GM12878 (cell line): ENCODE measurements around the gene FAM227A.

Experiments used
- BACH1 ChIP-seq: fragments of 450-650 bp; IDR thresholded peaks from 2 replicates; pipeline ENCODE4 v1.6.1; 2017; ENCODE audit warnings: mild to moderate bottlenecking, borderline replicate concordance
- BHLHE40 ChIP-seq, 2 experiments: fragments of 450-650 bp in 1 of 2; IDR thresholded peaks; 2 replicates each; pipeline ENCODE4 v1.6.1; 2011 to 2017; ENCODE audit warnings: low read depth in 2 of 2, borderline replicate concordance in 1 of 2, improper control_type of control experiment in 1 of 2, low read length in 1 of 2, mild to moderate bottlenecking in 1 of 2
- CBFB ChIP-seq: IDR thresholded peaks from 2 replicates; pipeline ENCODE4 v1.6.1; 2016; ENCODE audit warnings: antibody characterized with exemption, low read depth
- MLLT1 ChIP-seq: fragments of 450-650 bp; IDR thresholded peaks from 2 replicates; pipeline ENCODE4 v1.6.1; 2016; ENCODE audit warnings: mild to moderate bottlenecking
- MXI1 ChIP-seq: fragments of 150-350 bp; IDR thresholded peaks from 2 replicates; pipeline ENCODE4 v1.6.1; 2011; ENCODE audit warnings: low read depth, mild to moderate bottlenecking, inconsistent platforms, low read length, improper control_type of control experiment
- NBN ChIP-seq: fragments of 450-650 bp; IDR thresholded peaks from 2 replicates; pipeline ENCODE4 v1.6.1; 2016
- PBX3 ChIP-seq: IDR thresholded peaks from 2 replicates; pipeline ENCODE4 v1.6.1; 2011; ENCODE audit warnings: mild to moderate bottlenecking, low read depth, low read length, moderate library complexity; ENCODE audit not compliant: insufficient replicate concordance
- POLR2AphosphoS5 ChIP-seq: IDR thresholded peaks from 2 replicates; pipeline ENCODE4 v1.6.1; 2011; ENCODE audit warnings: mild to moderate bottlenecking, low read length, inconsistent platforms
- SMC3 ChIP-seq: IDR thresholded peaks from 2 replicates; pipeline ENCODE4 v1.6.1; 2011; ENCODE audit warnings: low read length, improper control_type of control experiment, borderline replicate concordance
- USF2 ChIP-seq: IDR thresholded peaks from 2 replicates; pipeline ENCODE4 v1.6.1; 2011; ENCODE audit warnings: low read depth, low read length, improper control_type of control experiment, borderline replicate concordance
- ZZZ3 ChIP-seq: IDR thresholded peaks from 2 replicates; pipeline ENCODE4 v1.6.1; 2011; ENCODE audit warnings: low read depth; ENCODE audit not compliant: control insufficient read depth, insufficient read length
- TF ChIP-seq, protein P1 (sequence below), 3 experiments: IDR thresholded peaks in 2 of 3; conservative IDR thresholded peaks in 1 of 3; 2 replicates each; pipeline ENCODE4 v1.5.1; 2011; ENCODE audit warnings: low read depth in 3 of 3, low read length in 3 of 3, mild to moderate bottlenecking in 3 of 3, control low read depth in 2 of 3, moderate library complexity in 2 of 3, inconsistent platforms in 1 of 3, mixed read lengths in 1 of 3; ENCODE audit not compliant: control insufficient read depth in 2 of 3, insufficient read depth in 1 of 3; ENCODE audit errors: extremely low read depth in 1 of 3

DNA sequence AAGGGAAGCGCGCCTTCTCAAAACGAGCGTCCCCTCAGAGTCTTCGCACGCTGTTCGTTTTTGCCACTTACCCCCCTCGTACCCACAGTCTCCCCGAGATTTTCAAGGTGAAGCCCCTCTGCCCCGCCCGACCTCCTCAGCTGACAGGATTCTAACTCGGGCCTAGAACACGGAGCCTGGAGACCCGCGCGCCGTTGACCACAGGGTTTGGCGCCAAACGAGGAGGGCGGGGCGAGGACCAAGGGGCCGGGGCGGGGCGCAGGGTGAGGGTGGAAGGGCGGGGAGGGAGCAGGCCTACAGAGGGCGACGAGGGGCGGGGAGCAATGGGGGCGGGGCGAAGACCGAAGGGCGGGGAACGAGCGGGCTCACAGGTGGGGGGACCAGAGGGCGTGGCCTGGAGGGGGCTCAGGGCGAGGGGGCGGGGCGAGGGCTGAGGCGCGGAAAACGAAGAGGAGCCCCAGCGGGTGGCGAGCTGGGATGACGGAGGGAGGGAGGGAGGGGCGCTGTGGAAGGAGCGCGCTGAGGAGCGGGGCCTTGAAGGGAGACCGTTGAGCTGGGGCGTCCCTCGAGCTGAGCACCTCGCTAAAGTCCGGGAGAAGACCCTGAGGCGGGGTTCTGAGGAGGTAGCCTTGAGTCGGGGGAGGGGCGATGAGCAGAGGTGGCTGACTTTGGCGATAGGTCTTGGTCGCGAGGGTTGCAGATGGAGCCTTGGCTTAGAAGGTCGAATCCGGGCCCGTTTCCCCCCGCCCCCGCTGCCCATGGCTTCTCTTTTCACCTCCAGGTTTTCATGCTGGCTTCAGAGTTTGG, 86.0 kb downstream of the FAM227A start, which contains the start of gene DMC1:
- TF ChIP-seq PBX3 = no peak
- no peak for TF ChIP-seq MLLT1
- TF ChIP-seq CBFB = peak; percentile 71; the same call in 1 of the 2 replicates
- TF ChIP-seq BHLHE40 (IDR thresholded peaks at IDR 0.05; ENCODE audit: borderline replicate concordance in 1 of 2, low read depth in 2 of 2, low read length in 1 of 2) = no peak
- TF ChIP-seq, protein P1, sequence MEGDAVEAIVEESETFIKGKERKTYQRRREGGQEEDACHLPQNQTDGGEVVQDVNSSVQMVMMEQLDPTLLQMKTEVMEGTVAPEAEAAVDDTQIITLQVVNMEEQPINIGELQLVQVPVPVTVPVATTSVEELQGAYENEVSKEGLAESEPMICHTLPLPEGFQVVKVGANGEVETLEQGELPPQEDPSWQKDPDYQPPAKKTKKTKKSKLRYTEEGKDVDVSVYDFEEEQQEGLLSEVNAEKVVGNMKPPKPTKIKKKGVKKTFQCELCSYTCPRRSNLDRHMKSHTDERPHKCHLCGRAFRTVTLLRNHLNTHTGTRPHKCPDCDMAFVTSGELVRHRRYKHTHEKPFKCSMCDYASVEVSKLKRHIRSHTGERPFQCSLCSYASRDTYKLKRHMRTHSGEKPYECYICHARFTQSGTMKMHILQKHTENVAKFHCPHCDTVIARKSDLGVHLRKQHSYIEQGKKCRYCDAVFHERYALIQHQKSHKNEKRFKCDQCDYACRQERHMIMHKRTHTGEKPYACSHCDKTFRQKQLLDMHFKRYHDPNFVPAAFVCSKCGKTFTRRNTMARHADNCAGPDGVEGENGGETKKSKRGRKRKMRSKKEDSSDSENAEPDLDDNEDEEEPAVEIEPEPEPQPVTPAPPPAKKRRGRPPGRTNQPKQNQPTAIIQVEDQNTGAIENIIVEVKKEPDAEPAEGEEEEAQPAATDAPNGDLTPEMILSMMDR (IDR thresholded peaks at IDR 0.05 in 2 of 3, conservative IDR thresholded peaks at IDR 0.05 in 1 of 3; ENCODE audit: control insufficient read depth in 2 of 3, extremely low read depth in 1 of 3, insufficient read depth in 1 of 3, low read depth in 3 of 3, low read length in 3 of 3) = no peak
- 0 out of 2 replicates have a peak, but pooled peaks have one; percentile 46 for TF ChIP-seq POLR2AphosphoS5
- no peak for TF ChIP-seq MXI1
- no peak for TF ChIP-seq USF2
- no peak for TF ChIP-seq BACH1
- no peak for TF ChIP-seq SMC3
- TF ChIP-seq NBN = no peak
- TF ChIP-seq ZZZ3 = no peak
